Astrocyte of the cerebellum (primary cell): ENCODE data around the gene CFAP20DC.
"Not testable (repeated sequence)": the region's sequence is repeated elsewhere in the genome, so short reads cannot be mapped to it uniquely, and the experiment has no call there.

ENCODE experiments used
- DNase-seq: peaks from one replicate; pipeline ENCODE4 v3.0.0-alpha.2; 2011; ENCODE audit warnings: low read depth
- H3K4me3 ChIP-seq: 2 replicates; pipeline ENCODE4 v1.5.1; 2011; ENCODE audit warnings: mild to moderate bottlenecking, low read depth, low read length, moderate library complexity
- in situ Hi-C: cut with HindIII; loops from 2 replicates; pipeline ENCODE4 v1.10.0; 2017; ENCODE audit warnings: low sequenced_read_pairs
- TF ChIP-seq, protein P1 (sequence below): IDR thresholded peaks from 2 replicates; pipeline ENCODE4 v1.5.1; 2012; ENCODE audit warnings: low read length, low read depth, moderate library complexity, mild to moderate bottlenecking; ENCODE audit errors: missing control alignments

Gene CFAP20DC

DNA sequence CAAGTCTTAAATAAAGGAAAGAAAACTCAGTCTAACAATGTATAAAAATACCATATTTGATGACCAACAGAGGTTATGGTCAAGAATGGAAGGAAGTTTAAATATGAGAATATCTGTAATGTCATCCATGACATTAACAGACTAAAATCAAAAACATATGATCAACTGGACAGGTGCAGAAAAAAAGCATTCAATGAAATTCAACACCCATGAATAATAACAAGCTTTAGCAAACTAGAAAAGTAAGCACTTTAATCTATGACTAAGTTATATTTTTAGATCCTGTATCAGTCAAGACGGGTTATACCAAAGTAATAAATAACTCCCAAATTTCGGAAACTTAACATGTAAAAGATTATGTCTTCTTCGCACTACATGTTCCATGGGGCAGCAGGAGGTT is 61.8 kb downstream of the CFAP20DC start:
- in situ Hi-C loops: no loop called here
- H3K4me3 ChIP-seq: no peak overlapping the region
- TF ChIP-seq, protein P1, sequence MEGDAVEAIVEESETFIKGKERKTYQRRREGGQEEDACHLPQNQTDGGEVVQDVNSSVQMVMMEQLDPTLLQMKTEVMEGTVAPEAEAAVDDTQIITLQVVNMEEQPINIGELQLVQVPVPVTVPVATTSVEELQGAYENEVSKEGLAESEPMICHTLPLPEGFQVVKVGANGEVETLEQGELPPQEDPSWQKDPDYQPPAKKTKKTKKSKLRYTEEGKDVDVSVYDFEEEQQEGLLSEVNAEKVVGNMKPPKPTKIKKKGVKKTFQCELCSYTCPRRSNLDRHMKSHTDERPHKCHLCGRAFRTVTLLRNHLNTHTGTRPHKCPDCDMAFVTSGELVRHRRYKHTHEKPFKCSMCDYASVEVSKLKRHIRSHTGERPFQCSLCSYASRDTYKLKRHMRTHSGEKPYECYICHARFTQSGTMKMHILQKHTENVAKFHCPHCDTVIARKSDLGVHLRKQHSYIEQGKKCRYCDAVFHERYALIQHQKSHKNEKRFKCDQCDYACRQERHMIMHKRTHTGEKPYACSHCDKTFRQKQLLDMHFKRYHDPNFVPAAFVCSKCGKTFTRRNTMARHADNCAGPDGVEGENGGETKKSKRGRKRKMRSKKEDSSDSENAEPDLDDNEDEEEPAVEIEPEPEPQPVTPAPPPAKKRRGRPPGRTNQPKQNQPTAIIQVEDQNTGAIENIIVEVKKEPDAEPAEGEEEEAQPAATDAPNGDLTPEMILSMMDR: no peak
- DNase-seq: no peak

DNA sequence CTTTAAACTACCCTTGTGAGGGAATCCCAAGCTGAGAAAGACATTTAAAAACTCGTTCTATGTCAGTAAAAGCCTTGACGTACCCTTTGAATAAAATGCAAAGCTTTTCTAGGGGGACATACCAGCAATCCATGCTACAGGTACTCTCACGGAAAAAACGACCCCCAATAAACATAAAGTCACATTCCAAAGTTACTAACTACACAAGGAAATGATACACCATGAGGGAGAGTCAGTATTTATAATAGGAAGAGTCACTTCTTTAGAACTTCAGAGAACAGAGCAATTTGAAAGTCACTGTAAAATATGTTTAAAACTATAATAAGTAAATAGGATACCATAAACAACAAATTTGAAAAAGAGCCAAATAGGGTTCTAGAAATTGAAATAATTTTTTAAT is 63.2 kb downstream of the CFAP20DC start:
- H3K4me3 ChIP-seq: no peak overlapping the region
- TF ChIP-seq, protein P1: no peak
- in situ Hi-C loops: no loop called here
- no peak for DNase-seq

DNA sequence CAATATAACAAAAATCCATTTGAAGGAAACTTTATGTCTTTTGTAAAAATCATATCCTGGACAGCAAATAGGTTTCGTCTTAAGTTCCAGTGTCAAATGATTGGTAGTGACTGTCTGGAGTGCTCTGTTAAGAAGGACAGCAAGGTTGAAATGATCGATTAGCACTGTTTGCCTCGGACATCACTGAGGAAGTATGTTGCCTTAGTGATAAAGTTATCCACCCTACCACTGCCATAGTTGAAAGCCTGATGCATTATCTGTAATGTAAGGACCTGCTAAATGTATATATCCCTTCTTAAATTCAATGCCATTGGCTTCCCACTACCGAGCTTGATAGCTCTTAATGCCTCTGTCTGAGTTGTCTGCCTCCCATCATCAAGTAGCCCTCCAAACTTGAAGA is 70.0 kb downstream of the CFAP20DC start:
- H3K4me3 ChIP-seq: no peak overlapping the region
- in situ Hi-C loops: no loop called here
- no peak for DNase-seq
- TF ChIP-seq, protein P1: no peak

DNA sequence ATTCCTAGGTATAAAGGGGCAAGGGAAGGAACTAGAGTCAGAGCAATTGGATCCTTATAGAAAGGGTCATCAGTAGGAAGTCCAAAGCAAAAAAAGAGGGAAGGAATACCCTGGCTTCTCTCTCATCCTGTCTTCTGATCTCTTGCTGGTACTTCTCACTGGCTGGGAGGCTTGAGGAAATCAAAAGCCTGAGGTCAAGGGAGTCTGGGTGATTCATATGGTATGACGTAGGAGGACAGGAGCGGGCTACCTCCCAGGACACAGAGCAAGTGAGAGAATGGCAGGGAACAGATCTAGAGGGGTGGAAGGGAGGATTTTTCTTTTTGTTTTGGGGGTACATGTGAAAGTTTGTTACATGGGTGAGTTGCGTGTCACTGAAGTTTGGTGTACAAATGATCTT is 76.0 kb downstream of the CFAP20DC start:
- TF ChIP-seq, protein P1: no peak
- no peak for DNase-seq

DNA sequence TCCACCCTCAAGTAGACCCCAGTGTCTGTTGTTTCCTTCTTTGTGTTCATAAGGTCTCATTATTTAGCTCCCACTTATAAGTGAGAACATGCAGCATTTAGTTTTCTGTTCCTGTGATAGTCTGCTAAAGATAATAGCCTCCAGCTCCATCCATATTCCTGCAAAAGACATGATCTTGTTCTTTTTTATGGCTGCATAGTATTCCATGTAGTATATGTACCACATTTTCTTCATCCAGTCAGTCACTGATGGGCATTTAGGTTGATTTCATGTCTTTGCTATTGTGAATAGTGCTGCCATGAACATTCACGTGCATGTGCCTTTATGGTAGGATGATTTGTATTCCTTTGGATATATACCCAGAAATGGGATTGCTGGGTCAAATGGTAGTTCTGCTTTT is 82.0 kb downstream of the CFAP20DC start:
- DNase-seq, H3K4me3 ChIP-seq, in situ Hi-C loops: not testable (repeated sequence)

More for the DNA sequence above, 76.0 kb downstream of the CFAP20DC start:
- in situ Hi-C loops: no loop called here
- H3K4me3 ChIP-seq: no peak overlapping the region

DNA sequence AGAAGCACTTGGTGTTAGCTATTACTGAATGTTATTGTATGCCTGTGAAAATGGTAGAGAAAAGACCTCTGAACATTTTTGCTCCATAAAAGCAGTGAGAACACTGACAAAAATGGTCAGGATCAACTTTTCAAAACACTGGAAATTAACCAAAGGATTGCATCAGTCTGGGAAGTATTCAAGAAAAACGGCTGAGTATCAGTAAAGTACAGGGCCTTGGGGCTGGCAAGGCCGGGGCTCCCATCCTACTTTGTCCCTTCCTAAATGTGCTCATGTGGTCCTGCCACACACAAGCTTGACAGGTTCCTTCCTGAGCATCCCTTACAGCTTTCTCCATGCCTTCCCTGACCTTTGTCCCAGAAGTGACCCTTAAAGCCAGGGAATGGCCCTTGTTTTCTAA is 84.0 kb downstream of the CFAP20DC start:
- in situ Hi-C loops: no loop called here
- DNase-seq: no peak
- TF ChIP-seq, protein P1: no peak
- H3K4me3 ChIP-seq: no peak overlapping the region

DNA sequence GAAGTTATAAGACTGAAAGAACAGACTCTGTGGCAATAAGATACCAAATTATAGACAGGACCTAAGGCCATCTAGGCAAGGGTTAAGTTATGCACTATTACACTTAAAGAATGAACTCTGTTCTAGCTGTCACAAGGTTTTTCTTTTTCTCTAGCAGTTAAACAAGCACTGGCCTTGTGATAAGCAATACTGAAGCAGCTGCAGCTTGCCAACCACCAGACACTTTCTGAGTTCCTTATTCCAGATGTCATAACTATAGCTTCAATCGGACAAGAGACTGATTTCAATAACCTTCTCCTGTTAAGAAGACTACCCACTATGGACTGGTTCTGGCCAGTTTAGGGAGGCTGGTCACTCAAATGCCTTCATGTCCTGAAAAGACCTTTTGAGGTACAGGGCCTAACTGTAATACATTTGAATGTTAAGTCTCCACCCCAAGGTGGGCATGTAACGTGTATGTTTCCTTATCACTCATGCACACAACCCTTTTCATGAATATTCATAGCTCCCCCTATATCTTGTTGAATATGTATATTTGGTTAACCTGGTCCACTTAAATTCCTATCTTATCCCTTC is 85.8 kb downstream of the CFAP20DC start:
- TF ChIP-seq, protein P1: no peak
- no peak for DNase-seq
- H3K4me3 ChIP-seq: no peak overlapping the region
- in situ Hi-C loops: no loop called here
